ENCODE results near the gene CALCA.
"Not testable (repeated sequence)": the region's sequence is repeated elsewhere in the genome, so short reads cannot be mapped to it uniquely, and the experiment has no call there.

The CALCA gene, protein sequence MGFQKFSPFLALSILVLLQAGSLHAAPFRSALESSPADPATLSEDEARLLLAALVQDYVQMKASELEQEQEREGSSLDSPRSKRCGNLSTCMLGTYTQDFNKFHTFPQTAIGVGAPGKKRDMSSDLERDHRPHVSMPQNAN

DNA sequence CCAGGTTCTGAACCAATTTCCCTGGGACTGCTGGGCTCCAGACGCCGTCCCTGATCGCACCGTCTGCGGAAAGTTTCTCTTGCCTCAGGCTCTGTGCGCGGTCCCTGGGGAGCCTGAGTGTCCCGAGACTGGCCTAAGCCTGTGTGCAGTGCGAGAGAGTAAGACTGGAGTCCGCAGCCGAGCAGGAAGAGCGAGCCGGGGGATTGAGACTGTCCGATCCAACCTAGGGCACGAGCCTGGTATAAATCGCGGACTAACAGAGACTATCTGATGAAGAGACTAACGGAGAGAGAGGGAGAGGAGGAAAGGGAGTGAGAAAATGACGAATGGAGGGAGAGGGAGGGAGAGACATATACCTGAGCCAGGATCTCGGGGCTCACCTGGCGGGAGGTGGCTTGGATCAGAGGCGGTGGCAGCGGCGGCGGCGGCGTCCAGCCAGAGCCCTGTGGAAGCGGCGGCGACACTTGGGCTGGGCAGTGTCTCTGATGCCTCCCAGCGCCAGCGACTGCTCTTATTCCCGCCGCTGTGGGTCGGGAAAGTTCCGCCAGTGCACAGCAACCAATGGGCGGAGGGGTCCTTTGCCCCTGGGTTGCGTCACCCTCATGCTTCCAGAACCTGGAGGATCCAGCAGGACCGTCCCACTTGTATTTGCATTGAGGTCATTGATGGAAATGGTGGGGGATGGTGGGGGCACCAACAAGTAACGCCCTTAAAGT lies at the start of gene CALCA:
TSS of gene CALCA (minus strand) at position 487 of the 716 bp plus-strand sequence. CDS start 1,159 bp downstream, outside the sequence.
- DNase-seq: peak; percentile 50

DNA sequence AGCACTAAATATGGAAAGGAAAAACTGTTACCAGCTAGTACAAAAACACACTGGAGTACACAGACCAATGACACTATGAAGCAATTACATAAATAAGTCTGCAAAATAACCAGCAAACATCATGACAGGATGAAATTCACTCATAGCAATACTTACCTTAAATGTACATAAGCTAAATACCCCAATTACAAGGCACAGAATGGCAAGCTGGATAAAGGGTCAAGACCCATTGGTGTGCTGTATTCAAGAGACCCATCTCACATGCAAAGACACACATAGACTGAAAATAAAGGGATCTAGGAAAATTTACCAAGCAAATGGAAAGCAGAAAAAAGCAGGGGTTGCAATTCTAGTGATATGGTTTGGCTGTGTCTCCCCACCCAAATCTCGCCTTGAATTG lies 44.0 kb upstream of the CALCA start:
- no peak for DNase-seq

DNA sequence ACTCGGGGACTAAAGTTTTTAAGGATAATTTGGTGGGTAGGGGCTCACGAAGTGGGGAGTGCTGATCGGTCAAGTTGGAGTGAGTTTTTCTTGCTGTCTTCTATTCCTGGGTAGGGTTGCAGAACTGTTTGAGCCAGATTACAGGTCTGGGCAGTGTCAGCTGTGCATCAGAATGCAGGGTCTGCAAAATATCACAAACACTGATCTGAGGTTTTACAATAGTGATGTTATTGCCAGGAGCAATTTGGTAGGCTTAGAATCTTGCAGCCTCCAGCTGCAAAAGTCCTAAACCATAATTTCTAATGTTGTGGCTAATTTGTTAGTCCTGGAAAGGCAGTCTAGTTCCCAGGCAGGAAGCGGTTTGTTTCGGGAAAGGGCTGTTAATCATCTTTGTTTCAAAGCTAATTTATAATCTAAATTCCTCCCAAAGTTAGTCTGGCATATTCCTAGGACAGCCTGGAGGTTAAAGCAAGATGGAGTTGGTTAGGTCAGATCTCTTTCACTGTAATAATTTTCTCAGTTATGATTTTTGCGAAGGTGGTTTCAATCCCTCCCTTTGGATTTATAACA lies 39.7 kb upstream of the CALCA start:
- no peak for DNase-seq

DNA sequence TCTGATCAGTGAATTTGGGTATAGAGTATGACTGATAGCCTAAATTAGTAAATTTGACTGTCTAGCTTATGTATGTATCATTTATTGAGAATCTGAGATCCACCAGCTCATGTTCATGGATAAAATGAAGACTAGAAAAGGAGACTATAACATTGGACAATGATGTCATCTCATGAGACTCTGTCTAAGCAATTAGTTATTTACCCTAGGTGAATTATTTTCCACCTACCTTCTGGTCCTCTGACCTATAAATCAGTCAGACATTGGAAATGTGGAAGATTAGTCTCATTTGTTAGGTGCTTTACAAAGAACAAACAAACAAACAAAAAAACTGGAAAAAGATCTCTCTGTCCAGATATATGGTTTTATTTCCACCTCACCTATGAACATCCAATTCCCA lies 38.7 kb upstream of the CALCA start:
- DNase-seq: no peak

DNA sequence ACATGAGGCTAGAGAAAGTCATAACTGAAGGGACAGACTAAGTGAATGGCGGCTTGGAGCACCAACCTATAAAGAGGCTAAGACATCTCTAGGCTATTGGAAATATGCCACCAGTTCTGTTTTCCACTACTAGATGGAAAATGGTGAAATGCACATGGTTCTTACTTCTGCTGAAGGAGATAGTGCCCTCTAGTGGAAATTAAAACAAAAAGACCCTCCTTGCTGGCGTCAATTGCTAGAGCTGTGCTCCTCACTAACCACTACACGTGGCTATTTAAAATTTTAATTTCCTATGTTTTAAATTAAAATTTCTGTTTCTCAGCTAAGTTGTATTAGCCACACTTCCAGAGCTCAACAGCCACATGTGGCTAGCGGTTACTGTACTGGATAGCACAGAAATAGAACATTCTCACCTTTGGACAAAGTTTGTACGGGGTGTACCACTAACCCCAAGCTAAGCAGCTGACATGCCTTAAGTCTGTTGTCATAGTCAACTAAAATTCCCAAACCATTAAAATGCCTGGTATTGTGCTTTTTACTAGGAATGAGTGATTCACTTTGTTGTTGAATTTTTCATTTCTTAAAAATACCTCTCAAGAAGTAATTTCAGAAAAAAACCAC lies 34.1 kb upstream of the CALCA start:
- peak; percentile 17 for DNase-seq

DNA sequence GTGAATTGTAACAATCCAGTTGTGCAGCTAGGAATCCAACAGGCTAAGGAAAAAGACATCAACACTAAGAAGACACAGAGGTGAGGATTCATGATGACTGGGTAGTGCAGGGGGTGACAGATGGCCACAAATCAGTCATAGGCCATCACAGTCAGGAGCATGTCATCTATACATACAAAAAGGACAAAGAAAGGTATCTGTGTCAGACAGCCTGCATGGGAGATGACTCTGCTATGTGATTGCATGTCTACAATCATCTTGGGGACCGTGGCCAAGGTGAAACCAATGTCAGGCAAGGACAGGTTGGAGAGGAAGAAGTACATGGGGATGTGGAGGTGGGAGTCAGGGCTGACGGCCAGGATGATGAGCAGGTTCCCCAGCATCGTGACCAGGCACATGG lies 16.0 kb upstream of the CALCA start:
- DNase-seq: not testable (repeated sequence)

DNA sequence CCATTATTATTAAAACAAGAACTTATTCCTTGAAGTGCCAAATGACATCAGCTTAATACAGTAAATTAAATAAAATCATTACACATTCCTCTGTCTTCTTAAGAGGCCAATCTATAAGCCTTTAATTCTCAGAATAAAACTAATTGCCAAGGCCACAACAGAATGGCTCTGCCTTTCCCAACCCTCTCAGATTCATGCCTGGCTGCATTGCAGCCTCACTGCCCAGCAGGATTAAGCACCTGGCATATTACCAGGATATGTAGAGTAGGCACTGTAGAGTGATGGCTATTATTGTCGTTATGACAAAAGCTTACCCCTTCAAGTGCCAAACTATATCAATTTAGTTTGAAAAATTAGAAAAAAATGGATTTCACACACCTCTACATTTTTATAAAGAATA lies 9.4 kb upstream of the CALCA start:
- no peak for DNase-seq

DNA sequence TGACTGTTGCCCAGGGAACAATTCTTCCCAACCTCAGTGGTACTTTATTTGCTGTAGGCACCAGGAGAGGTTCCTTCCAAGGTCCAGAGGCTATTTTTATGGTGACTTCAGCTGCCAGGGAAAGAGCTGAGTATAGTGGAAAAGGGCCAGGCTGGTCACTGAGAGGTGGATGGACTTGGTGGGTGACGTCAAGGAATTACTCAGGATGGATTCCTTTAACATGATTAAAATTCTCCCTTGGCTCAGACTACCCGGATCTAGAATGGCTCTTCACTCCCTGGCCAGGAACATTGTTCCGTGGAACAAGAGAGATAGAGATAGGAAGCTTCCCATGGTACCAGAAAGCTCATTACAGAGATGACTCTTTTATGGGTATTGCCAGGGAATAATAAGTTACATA lies 8.7 kb upstream of the CALCA start:
- DNase-seq: no peak

DNA sequence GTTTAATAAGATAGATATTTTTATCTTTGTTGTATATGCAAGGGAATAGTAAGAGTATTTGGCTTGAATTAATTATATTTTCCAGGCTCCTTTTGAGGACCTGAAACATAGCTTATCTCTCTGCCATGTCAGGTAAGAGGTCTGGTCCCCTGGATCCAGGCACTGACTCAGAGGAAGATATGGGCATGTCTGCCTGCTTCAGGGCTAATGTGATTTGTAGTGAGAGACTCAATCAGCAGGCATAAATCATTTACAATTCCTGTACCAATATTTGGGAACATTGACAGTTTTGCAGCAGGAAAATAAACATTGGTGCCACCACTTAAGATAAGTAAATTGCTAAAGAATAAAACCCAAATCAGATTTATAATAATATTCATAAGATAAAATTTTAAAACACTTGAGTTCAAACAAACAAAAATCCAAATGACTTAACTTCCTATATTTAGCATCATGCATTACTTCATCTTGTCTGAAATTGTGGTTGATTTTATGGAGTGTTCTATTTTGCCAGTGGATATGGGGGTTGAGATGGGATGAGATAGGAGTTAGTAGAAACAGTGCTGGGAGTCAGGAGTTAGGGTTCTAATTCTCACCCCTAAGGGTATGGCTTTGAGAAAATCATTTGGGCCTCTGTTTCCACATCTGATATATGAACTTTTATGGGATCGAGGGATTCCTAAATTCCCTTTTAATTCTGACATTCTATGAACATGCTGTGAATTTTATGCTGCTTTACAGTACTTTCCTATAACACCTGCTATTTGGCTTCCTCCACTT lies 5.1 kb upstream of the CALCA start:
- DNase-seq: no peak

DNA sequence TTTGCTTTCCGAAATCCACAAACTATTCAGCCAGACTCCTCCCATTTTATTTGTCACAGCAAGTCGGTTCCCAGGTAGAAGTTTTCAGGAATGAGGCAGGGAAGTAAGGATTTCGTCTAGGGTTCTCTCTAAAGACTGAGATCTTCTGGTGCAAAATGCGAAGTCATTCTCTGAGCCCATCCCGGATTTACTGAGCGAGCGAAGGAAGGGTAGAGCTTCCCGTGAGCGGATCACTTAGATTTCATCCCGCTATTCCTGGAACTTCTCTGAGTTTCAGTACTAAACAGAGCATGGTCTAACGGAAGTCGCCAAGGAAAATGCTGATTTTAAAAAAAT lies 3.1 kb upstream of the CALCA start:
- peak; percentile 66 for DNase-seq

DNA sequence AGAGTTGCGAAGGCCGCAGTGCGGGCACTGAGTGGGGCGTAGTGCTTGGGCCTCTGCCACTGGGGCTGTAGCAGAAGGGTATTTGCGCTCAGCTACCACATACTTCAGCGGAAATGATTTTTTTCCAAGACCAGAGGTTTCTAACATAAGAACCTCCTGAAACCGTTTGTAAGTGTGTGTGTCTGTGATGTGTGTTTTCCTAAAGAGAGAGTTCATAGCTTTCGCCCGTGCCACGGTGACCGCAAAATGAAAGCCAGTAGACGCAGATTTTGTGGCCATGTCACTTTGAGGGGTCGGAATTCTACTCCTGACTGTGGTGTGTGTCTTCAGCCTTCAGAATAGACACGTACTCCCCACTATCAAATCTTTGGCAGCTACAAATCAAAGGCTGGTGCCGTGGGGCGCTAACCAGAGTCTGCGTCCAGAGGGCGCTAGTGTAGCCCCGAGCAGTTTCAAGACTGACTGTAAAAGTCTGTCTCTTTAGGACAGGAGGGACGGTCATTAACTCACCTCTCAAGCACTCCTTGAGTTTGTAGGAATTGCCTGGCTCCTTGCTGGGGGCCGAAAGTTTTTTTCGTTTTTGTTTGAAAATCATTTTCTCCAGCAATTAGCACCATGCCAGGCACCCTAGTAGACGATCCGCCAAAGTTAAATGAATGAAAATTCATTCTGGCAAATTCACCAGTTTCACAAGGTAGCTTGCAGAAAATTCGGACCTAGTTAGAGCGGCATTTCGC lies 2.5 kb upstream of the CALCA start:
- peak; percentile 83 for DNase-seq

DNA sequence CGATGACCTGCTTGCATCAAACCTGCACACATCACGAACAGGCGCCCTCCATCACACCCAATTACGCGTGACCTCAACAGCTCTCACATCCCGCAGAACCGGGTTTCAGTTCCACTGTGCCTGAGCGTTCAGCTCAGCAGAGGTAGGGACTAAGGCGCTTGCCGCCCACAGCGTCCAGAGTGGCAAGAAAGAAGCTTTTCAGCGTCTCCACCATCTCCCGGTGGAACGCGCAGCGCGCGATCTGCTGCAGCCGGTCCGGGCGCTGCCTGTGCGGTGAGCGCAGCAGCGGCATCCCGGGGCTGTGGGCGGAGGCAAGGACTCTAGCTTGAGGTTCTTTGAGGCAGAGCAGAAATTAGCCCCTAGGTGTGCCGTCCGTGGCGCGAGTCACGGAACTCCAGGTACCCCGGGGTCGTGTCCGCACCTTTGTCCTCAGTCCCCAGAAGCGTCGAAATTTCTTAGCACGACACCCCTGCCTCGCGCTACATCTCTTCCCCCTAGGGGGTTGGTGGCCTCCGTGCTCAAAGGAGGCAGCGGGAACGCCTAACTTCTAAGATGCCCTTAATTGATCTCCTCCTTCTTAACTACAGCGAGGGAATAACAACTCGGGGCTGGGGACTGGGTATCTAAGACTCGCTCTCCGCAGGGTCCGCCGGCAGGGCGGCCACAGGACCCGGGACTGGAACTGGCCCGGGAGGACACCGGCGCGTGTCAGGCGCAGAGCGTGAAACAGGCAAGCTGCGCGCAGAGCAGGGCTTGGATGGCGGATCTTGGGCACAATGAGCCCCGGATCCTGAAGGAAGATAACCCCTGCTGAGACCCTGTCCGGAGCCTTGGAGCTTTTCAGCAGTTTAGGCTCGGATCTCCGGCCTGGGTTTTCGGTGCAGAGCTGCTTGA lies 1.7 kb upstream of the CALCA start:
- DNase-seq: peak; percentile 81

DNA sequence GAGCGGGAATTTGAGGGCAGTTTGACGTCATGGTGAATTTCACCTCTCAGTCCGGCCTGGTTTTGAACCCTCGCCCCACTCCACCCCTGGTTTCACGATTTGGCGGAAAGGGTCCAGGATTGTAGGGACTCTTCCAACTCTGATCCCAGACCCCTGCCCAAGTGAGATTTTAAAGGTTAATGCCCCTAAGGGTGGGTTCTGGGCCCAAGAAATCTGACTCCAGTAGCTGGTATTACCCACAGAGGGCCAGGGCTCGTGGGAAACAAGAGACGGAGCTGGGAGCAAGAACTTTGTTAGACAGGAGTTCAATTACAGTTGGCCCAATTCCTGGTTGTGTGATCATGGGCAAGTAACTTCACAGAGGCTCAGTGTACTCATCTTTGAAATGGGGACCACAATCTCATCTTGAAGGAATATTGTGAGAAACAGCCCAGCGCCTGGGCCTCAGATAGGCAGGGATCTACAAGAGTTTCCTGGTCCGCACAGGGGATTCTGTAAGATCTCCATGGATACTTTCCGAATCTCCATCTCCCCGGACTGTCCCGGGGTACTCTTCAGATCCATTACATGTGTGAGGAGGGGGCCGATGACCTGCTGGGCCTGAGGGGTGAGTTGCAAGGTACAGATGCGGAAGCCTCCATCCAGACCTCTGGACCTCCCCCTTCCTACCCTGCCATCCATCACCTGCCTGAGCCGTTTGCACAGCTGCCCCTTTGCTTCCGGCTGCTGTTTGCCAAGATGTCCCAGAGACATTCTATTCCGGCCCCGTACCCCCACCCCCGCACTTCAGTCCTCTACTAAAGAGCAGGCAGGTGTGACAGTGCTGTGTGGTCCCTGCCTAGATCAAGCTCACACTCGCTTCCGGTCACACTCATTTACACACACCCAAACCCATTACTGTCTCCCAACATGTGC lies 687 bp upstream of the CALCA start:
- DNase-seq: peak; percentile 32

DNA sequence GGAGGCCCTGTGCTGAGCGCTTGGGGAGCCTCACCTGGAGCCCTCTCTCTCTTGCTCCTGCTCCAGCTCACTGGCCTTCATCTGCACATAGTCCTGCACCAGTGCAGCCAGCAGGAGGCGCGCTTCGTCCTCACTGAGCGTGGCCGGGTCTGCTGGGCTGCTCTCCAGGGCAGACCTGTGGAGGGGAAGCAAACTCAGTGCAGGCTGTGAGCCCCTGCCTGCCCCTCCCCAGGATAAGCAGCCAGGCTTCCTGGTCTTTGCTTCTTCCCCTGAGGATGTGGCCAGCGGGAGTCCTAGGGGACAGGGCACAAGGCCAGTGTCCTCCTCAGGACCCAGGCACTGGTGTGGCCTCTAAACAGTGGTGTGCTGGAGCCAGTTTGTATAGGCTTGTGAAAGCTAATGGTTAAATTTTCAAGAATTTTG lies 2.2 kb downstream of the CALCA start:
- DNase-seq: peak; percentile 73

DNA sequence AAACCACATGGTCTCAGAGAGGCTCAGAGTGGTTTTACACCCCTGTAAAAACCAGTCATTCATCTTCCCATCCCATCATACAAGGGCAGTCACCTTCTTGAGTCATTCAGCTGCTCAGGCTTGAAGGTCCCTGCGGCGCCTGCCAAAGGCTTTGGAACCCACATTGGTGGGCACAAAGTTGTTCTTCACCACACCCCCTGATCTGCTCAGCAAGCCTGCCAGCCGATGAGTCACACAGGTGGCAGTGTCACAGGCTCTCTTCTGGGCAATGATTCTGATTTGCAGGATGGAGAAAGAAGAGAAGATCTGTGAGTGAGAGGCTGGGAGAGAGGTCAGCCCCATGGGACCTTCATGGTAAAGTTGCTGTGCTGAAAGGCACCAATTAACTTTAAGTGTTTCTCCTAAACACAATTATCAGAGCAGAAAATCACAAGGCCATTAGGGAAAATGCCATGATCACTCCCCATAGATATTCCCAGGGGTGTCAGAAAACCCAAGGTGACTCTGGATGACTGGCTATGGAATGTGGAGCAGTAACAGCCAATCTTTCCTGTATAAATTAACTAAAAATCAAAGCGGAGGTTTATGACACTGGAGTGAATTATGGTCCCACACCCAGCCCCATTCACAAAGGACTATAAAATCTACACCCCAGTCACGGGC lies 4.4 kb downstream of the CALCA start:
- peak; percentile 64 for DNase-seq

DNA sequence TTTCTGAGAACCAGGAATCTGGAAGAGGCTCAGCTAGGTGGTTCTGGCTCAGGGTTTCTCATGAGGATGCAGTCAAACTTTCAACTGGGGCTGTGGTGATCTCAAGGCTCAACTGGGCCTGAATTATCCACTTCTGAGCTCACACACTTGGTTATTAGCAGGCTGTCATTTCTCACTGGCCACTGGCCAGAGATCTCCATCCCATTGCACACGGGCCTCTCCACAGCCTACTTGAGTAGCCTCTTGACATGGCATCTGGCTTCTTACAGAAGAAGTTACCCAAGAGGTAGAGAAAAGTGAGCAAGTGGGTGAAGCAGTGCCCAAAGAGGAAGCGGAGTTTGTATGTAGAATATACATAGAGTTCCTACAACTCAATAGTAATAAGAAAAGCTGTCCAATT lies 16.0 kb downstream of the CALCA start:
- no peak for DNase-seq

DNA sequence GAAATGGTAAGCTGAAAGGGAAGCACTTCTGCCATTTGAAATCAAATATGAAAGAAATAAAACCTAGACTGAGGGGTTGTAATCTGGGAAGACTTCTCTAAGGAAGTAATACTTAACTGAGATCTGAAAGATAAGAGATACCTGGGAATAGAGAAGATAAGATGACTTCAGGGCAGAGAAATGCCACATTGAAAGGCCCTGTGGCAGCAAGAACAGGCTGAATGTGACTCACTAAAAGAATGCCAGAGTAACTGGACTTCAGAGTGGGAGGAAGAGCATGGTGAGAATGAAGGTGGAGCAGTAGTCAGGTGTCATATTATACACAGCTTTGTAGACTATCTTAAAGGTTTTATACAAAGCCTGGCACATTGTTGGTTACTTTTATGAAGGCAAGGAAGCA lies 17.6 kb downstream of the CALCA start:
- DNase-seq: no peak

DNA sequence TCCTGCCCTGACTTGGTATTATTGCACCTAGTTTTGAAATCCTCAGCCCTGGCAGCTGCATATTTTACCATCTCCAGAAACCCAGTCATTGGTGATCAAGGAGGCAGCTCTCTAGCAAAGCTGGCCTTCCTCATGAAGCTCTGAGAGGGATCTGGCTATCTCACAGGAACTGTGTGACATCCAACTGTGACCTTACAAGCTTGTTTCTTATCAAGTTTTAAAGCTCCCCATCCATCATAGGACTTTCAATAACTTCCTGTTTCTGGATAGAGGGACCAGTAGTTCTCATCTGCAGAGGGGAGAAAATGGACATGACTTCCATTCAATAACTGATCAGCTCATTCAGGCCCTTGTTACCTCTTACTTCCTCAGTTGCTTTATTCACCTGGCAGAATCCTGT lies 18.2 kb downstream of the CALCA start:
- DNase-seq: no peak

DNA sequence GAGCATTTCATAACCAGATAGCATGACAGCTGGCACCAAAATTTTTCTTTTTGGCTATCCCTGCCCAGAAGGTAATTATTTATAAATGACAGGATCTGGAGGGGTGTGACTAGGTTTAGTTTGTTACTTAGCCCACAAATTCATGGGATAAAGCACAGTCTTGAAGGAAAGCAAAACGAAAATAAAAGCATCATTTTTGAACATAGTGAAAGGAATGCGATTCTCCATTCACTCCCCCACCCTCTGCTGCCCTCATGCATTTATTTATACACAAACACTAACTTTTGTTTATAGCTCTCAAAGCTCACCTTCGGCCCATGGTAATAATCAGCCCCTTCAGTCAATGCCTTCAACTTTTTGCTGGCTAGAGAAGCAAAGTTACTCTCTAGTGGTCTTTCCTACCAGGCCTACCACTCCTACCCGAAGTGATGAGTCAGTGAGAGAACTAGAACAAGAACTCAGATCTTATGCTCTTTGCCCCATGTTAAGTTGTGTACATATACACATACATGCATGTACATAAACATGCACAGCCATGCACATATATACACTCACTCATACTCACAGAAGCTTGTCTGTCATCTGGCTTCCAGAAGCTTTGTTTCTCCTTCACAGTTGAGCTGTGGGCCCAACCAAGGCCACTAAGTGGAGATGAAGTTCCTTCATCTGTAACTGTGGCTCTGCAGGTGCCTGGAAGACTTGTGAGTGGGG lies 22.6 kb downstream of the CALCA start:
- DNase-seq: no peak
